ENCODE results near the gene CREB3. TPM values are rescaled to one million over a fixed set of nuclear protein-coding genes. Genes with fewer than 3 reads are reported as not detected.

CREB3 gene
- polyA plus RNA-seq, 1 experiment = 75.8 TPM

DNA sequence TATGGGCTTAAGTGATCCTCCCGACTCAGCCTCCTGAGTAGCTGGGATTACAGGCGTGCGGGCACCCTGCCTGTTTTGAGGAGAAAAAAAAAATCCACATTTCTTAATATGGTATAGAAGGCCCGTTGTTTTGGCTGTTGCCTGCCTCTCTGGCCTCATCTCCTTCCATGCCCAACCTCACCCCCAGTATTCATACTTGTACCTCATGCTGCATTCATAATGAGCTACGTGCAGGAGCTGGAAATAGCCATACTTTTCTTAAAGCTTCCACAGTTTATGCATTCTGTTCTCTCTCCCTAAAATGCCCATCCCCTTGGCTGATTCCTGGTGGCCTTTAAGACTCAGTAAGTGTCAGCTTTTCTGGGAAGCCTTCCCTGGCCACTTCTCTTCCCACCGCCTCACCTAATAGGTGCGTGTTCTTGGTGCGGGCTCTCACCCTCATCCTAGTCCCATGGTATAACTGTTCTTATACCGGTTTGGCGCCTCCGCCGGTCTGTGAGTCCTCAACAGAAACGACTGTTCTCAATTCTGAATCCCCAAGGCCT is 40.6 kb upstream of the CREB3 start:
- Histone ChIP-seq H3K36me3 (ENCODE audit: control insufficient read depth, insufficient read depth, low read length) (peaks cover 12% of the 10 kb centered on the region), H3K27me3 (ENCODE audit: control insufficient read depth, insufficient read depth, low read length) (no peaks in the 10 kb centered on the region), H3K4me3 (ENCODE audit: low read depth, low read length) (no peak overlapping the region)
- ChIA-PET POLR2A (interaction anchor here (0.7 to 4.2 kb wide), 3 partner anchors 37 to 48 kb away, joined by 3 to 35 read pairs (median 13); partner anchors contain the start of genes CREB3 and TLN1), CTCF (interaction anchor here (0.6 to 3.8 kb wide), 6 partner anchors 20 to 45 kb away, joined by 3 to 26 read pairs (median 4); no protein-coding TSS in a partner anchor)
- DNase-seq (ENCODE audit: low read depth) = no peak
- TF ChIP-seq, protein P1, sequence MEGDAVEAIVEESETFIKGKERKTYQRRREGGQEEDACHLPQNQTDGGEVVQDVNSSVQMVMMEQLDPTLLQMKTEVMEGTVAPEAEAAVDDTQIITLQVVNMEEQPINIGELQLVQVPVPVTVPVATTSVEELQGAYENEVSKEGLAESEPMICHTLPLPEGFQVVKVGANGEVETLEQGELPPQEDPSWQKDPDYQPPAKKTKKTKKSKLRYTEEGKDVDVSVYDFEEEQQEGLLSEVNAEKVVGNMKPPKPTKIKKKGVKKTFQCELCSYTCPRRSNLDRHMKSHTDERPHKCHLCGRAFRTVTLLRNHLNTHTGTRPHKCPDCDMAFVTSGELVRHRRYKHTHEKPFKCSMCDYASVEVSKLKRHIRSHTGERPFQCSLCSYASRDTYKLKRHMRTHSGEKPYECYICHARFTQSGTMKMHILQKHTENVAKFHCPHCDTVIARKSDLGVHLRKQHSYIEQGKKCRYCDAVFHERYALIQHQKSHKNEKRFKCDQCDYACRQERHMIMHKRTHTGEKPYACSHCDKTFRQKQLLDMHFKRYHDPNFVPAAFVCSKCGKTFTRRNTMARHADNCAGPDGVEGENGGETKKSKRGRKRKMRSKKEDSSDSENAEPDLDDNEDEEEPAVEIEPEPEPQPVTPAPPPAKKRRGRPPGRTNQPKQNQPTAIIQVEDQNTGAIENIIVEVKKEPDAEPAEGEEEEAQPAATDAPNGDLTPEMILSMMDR (IDR thresholded peaks at IDR 0.05; ENCODE audit: insufficient read depth, low read depth, low read length) = no peak

DNA sequence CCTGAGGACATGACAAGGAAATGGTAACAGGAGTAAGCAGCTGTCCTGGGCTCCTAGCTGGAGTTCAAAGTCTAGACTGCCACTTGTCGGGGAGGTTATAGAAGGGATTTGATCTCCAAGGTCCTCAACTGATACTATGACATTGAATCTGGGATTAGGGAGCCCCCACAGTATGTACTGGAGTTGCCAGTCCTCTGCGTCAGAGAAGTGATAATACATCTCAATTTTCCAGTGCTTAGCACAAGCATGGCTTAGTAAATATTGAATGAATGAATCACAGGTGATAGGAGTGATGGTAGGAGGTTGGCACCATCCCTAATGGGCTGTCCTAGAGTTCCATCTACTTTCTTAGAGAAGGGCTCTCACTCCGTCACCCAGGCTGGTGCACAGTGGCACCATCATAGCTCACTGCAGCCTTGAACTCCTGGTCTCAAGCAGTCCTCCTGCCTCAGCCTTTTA is 36.5 kb upstream of the CREB3 start:
- TF ChIP-seq, protein P1 (IDR thresholded peaks at IDR 0.05; ENCODE audit: insufficient read depth, low read depth, low read length) = no peak
- H3K27me3 ChIP-seq (ENCODE audit: control insufficient read depth, insufficient read depth, low read length) = no peaks in the 10 kb centered on the region
- H3K4me3 ChIP-seq (ENCODE audit: low read depth, low read length) = no peak overlapping the region
- H3K36me3 ChIP-seq (ENCODE audit: control insufficient read depth, insufficient read depth, low read length) = peaks cover 33% of the 10 kb centered on the region
- no peak for DNase-seq (ENCODE audit: low read depth)
- CTCF ChIA-PET = interaction anchor here (0.8 to 8.9 kb wide), 19 partner anchors 8 to 130 kb away, joined by 3 to 177 read pairs (median 9); partner anchors contain the start of genes ARHGEF39, CA9, CCDC107 and CREB3
- POLR2A ChIA-PET = no interaction called here

DNA sequence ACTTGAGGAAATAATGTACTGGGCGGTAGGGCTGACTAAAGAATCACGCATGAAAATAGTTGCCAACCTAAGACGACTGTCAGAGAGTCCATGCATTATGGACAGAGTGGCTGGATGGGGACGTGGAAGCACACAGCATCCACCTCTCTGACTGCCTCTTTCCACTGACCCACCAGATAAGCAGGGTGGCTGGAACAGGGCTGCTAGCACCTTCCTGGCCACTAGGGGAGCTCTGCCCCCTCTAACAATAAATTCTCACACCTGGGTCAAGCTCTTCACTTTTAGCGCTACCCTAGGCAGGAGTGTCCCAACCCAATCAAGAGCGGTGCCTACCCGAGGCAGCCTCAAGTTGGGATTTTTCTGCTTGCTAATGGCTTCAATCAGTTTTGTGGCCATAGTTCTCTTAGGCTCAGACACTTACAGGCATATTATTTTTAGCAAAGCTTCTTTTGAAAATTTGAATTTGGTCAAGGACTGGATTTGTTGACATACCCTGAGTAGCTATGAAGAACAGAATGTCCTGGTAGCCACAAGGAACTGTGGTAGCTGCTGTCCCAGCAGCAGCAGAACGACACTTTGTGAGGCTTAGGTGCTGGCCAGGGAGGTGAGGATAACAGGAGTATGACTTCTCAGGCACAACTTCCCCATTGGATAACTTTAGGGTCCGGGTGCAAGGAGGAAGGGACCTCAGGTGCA is 35.8 kb upstream of the CREB3 start:
- POLR2A ChIA-PET = interaction anchor here (0.7 to 0.8 kb wide), 2 partner anchors 31 to 35 kb away, joined by 3 to 6 read pairs; no protein-coding TSS in a partner anchor

DNA sequence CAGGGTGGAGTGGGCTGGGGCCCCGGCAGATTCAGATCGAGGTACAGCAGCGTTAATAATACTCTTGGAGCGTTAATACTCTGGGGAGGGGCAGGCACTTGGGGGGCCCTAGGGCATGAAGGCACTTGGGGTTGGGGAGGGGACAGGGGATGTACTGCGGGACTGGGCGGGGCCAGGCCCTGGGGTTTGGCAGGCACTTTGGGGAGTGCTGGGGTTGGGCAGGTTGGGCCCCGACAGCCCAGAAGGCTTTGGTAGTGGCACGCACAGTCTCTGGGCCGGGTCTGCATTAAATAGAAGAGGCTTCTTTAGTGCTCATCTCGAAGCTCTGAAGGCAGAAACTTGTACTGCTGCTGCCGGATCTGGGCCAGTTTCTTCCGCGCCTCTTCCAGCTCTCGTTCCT is 35.0 kb upstream of the CREB3 start:
- no peak for DNase-seq (ENCODE audit: low read depth)
- TF ChIP-seq, protein P1 (IDR thresholded peaks at IDR 0.05; ENCODE audit: insufficient read depth, low read depth, low read length) = no peak
- POLR2A ChIA-PET = no interaction called here
- H3K36me3 ChIP-seq (ENCODE audit: control insufficient read depth, insufficient read depth, low read length) = peaks cover 43% of the 10 kb centered on the region
- H3K4me3 ChIP-seq (ENCODE audit: low read depth, low read length) = no peak overlapping the region
- H3K27me3 ChIP-seq (ENCODE audit: control insufficient read depth, insufficient read depth, low read length) = no peaks in the 10 kb centered on the region
- CTCF ChIA-PET = interaction anchor here (1.9 to 8.9 kb wide), 9 partner anchors 13 to 51 kb away, joined by 8 to 177 read pairs (median 34); partner anchors contain the start of genes ARHGEF39, CA9, CCDC107 and RMRP

More for the DNA sequence above, 35.8 kb upstream of the CREB3 start:
- TF ChIP-seq, protein P1 (IDR thresholded peaks at IDR 0.05; ENCODE audit: insufficient read depth, low read depth, low read length) = peak; percentile 87
- CTCF ChIA-PET = interaction anchor here (0.6 to 8.9 kb wide), 21 partner anchors 9 to 80 kb away, joined by 3 to 177 read pairs (median 8); partner anchors contain the start of genes ARHGEF39, CA9, CCDC107 and CREB3
- DNase-seq (ENCODE audit: low read depth) = no peak
- Histone ChIP-seq H3K36me3 (ENCODE audit: control insufficient read depth, insufficient read depth, low read length) (peaks cover 38% of the 10 kb centered on the region), H3K27me3 (ENCODE audit: control insufficient read depth, insufficient read depth, low read length) (no peaks in the 10 kb centered on the region), H3K4me3 (ENCODE audit: low read depth, low read length) (no peak overlapping the region)

DNA sequence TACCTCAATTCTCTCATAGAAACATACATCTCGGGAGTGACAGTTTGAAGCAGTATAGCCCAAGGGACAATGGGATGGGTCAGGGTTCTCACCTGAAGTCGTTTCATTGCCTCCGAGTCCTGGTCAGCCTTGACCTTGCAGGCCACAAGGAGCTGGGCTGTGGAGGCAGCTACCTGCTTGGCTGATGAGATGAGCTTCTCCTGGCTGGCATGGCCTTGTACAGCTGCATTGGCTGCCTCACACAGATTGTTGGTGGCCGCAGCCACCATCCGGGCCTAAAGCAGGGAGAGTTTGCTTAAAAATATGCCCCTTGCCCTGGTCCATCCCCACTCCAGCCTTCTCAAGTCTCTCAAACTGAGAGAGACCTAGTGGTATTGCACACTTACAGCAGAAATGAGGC is 34.2 kb upstream of the CREB3 start:
- Histone ChIP-seq H3K4me3 (ENCODE audit: low read depth, low read length) (no peak overlapping the region), H3K27me3 (ENCODE audit: control insufficient read depth, insufficient read depth, low read length) (no peaks in the 10 kb centered on the region), H3K36me3 (ENCODE audit: control insufficient read depth, insufficient read depth, low read length) (peaks cover 47% of the 10 kb centered on the region)
- CTCF ChIA-PET = interaction anchor here (1.1 to 8.9 kb wide), 7 partner anchors 8 to 41 kb away, joined by 3 to 177 read pairs (median 34); partner anchors contain the start of genes ARHGEF39, CCDC107 and RMRP
- POLR2A ChIA-PET = no interaction called here
- no peak for DNase-seq (ENCODE audit: low read depth)
- TF ChIP-seq, protein P1 (IDR thresholded peaks at IDR 0.05; ENCODE audit: insufficient read depth, low read depth, low read length) = no peak

Measured in BJ (cell line).